Stimulated activated CD4-positive, alpha-beta T cell treated with anti-CD3 and anti-CD28 coated beads, Interleukin-4, amount 100 ng/mL, for 24 hours (primary cell): ENCODE data around the gene ARCN1.

Experiments used
- DNase-seq: peaks from one replicate; pipeline ENCODE4 v3.0.0-alpha.2; 2020

ARCN1 gene

GRCh38 chr11:118621784-118622375 is 49.7 kb downstream of the ARCN1 start:
- DNase-seq = no peak

DNA sequence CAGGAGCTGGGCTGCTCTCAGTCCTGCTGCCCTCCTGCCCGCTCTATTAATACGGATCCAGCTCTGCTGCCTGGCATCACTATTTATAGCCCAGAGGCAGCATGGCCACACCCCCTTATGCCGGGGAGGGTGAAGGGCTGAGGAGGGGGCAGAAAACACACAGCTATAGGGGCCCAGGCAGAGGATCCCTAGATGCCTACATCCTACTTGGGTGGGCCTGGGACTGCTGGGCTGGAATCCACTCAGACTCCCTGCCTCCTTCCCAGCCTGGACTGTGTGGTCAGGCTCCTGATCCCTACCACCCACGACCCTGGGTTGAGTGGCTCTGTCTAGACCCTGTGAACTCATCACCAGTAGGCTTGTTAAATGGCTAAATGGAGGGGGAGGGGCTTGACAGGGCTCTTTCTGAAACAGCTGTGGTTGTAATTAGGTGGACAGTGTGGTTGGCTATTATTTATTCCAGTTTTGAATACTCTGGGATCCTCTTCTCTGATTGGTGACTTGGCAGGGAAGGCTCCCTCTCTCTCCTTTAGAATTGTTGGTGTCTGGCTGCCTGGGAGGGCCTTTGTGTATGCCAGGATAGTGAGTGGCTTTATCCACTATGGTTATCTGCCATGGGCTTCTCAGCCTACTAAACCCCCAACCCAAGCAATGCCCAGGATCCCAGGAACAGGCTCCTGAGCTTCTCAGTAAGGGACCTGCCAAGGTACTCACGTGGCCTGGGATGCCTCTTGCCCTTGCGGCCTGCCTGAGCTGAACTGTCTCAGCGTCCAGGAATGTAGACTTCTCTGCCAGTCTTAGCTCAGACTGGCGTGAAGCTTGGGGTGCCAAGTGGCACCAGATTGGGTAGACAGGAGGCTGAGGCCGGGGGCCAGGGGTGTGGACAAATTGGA is 50.4 kb downstream of the ARCN1 start:
- no peak for DNase-seq

DNA sequence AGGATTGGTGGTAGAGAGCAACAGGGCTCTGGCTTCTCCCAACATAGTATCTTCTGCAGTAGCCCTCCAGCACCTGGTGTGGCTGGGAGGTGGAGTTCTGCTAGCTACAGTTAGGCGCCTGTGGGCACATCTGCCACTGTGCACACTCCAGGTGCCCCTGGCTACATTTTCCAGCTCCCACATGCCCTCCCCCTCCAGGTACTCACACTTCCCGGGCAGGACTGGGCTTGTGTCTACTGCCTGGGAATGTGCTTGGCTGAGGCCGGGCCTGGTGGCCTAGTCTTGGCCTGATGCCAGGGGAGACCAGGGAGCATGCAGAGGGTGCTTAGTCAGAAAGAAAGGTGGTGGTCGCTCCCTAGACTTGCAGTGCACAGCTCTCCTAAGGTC is 51.1 kb downstream of the ARCN1 start:
- DNase-seq = no peak

GRCh38 chr11:118625036-118625690 is 53.0 kb downstream of the ARCN1 start:
- DNase-seq = no peak

DNA sequence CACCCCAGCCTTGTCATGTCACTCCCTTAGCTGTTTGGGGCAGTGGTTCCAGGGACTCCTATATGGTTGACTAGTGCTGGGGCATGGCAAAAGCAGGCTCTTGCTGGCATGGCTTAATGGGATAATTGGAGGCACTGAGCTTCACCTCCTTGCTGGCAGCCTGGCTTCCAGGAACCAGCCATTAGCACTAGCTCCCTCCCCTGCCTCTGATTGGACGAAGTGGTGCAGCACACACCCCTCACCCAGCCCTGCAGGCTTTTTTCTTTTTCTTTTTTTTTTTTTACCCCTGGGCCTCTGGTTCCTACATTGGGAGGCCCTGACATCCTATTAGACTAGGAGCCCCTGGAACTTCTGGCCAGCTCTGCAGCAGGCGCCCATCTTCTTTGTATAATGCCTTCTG is 53.8 kb downstream of the ARCN1 start:
- no peak for DNase-seq

DNA sequence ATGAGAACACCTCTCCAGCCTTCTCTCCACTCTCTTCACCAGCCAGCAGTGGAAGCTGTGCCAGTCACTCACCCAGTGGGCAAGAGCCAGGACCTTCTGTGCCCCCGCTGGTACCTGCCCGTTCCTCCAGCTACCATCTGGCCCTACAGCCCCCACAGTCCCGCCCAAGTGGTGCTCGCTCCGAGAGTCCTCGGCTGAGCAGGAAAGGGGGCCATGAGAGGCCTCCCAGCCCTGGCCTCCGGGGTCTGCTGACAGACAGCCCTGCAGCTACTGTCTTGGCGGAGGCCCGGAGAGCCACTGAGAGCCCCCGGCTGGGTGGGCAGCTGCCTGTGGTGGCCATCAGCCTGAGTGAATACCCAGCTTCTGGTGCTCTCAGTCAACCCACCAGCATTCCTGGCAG is 55.4 kb downstream of the ARCN1 start:
- no peak for DNase-seq

DNA sequence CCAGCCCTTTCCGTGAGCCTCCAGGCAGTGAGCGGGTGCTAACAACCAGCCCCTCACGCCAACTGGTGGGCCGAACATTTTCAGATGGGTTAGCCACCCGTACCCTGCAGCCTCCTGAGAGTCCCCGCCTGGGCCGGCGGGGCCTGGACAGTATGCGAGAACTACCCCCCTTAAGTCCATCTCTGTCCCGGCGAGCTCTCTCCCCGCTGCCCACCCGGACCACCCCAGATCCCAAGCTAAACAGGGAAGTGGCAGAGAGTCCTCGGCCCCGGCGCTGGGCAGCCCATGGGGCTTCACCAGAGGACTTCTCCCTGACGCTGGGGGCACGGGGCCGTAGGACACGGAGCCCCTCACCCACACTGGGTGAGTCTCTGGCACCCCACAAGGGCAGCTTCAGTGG is 55.8 kb downstream of the ARCN1 start:
- DNase-seq = no peak

- DNase-seq = no peak
Observed at GRCh38 chr11:118628432-118628831, 56.2 kb downstream of the ARCN1 start.

DNA sequence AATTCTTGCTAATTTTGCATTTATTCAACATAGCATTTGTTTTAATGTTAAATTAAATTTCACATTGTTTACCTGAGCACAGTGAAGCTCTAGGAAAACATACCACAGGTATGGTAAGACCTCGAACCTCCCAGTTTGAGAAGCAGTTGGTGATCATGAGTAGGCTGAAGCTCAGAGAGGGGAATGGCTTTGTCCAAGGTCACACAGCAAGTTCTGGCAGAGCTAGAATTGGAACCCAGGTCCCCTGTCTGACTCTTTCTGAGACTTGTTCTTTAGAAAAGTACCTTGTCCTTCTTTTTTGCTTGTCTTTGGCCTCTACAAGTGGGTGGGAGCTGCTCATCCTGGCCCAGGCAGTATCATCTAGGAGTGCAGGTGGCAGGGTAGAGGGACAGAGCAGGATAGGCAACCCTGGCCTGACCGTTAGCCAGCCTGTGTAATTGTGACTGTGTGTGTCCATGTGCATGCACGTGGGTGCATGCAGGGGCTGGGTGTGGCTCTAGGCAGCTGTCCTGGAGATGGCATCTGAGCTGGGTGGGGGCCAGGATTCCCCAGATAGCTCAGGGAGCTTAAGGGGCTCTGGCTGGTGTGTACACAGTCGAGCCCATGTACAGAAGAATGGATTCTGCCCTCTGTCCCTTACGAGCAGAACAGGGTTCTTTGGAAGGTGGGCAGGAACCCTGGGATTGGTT is 56.8 kb downstream of the ARCN1 start:
- no peak for DNase-seq

GRCh38 chr11:118629761-118630661 is 57.8 kb downstream of the ARCN1 start:
- DNase-seq = no peak

DNA sequence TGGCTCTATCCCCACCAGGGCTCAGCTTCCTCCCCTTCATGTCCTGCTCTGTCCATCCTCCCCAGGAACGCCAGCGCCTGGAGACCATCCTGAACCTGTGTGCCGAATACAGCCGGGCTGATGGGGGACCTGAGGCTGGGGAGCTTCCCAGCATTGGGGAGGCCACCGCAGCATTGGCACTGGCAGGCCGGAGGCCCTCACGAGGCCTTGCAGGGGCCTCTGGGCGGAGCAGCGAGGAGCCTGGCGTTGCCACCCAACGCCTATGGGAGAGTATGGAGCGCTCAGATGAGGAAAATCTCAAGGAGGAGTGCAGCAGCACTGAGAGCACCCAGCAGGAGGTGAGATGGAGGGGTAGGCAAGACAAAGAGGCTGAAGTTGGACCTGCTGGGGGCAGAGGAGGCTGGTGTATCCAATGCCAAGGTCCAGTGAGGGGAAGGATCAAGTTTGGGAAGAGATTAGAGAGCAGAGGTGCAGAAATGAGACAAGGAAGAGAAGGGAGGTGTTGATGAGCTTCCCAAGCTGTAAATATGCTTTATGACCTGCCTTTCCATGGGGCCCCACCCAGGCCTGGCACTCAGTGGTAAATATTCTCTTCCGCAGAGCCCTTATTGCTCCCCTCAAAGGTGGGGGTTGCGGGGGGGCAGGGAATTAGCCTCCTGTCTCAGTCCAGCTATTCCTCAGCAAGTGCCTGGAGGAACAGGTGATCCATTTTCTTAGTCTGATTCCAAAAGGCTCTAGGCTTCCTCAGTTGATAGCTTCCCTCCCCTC is 59.1 kb downstream of the ARCN1 start:
- no peak for DNase-seq

DNA sequence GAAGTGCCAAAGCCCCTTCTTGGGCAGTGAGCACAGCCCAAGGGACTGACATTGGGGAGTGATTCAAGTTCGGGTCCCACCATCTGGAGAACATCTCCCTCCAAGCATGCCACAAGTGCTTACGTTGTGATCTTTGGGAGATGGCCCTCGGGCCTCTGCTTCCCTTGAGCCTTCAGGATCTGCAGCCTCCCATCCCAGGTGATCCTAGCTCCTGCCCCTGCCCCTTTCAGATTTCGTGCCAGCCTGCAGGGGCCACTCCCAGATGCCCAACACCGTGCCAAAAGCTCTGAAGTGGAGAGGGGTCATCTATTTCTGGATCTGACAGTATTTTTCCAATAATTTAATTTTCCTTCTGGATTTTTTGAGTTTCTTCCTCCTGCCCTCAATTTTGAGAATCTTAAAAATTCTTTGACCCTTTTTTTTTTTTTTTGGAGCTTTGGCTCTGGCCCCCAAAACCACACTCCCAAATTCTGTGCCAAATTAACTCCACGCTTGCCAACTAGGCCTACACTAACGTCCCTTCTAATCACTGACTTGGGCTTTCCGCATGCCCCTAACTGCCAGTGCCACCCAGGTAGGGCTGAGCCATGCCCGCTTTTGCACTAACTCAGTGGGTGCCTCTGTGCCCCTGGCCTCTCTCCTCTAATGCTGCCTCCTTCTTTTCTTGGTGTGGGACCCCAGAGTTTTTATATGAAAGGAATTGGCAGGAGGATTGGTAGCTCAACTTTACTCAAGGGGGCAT is 60.5 kb downstream of the ARCN1 start:
- DNase-seq = no peak

DNA sequence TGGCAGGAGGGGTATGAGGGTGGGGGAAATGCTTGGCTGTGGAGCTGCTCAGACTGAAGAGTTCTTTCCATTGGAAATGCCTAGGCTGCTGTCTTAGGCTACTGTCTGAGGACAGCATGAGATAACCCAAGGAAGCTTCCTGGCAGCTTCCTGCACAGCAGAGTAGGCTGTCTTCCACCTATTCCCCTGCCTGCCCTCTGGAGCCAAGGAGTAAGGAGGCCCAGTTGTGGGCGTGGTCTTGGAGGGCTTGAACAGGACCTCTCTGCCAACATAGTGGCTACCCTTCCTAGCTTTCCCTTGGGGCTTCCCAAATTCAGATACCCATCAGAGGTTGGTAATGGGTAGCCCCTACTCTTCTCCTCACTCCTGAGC is 61.1 kb downstream of the ARCN1 start:
- no peak for DNase-seq

DNA sequence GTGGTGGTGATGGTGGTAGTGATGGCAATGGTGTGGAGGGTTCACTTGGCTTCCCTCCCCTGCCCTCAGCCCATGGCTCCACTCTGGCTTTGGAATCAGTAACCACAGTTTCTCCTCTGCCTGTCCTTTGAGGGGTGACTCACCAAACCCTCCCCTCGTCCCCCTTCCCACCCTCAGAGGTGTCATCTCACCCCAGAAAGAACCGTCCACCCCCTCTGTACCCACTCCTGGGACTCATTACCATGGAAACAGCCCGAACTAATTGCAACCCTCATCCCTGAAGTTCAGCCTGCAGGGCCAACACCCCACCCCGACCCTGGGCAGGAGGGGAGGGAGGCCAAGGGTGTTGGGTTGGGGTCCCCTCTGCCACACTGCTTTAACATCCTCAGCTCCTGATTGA is 61.8 kb downstream of the ARCN1 start:
- DNase-seq = no peak

DNA sequence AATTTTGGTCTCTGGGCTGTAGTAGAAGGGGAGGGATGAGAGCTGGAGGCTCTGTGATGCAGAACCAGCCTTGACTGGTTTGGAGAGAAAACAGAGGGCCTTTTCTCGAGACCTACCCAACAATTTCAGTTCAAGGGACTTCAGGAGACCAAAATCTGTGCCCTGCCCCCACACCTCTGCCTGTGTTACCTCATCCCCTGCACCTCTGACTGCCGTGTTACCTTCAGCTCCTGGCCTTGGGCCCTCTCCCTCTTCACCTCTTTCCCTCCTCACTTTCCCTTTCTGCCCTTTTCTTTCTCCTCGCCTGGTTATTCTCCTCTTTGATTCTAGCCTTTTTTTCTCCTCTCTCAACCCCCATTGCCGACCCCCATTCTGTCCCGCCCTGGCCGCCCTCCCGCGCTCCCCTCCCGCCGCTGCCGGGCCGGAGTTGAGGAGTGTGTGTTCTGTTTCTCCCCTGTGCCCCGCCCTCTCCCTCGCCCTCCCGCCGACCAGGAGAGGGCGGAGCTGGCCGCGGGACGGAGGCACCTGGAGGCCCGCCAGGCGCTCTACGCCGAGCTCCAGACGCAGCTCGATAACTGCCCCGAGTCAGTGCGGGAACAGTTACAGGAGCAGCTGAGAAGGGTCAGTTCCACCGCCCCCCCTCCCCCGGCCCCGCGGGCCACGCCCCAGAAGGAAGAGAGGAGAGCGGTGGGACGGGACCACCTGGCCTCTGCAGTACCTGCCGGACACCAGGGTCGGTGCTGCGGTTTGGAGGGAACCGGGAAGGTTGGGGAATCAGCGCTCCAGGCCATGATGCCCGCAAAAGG is 62.4 kb downstream of the ARCN1 start:
- no peak for DNase-seq

GRCh38 chr11:118635237-118635591 is 63.0 kb downstream of the ARCN1 start:
- no peak for DNase-seq

DNA sequence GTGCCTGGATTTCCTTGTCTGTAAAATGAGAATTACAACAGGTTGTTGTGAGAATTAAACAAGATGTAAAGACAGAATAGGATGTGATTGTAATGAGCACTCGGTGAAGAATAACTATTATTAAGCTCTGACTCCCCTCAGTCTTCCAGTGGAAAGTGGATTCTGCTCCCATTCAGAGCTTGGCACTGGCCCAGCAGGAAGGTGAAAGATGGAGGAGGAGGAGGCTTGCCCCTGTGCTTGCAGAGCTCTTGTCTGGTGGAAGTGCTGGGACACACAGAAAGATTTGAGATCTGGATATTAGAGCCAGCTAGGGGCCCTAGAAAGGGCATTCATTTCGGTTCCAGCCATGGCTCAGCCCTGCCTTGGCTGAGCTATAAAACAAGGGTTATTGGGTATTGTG is 63.4 kb downstream of the ARCN1 start:
- no peak for DNase-seq

GRCh38 chr11:118636569-118637290 is 64.5 kb downstream of the ARCN1 start:
- DNase-seq = no peak

- no peak for DNase-seq
Observed at GRCh38 chr11:118638726-118639125, 66.5 kb downstream of the ARCN1 start.
